T-helper 22 cell (primary cell): ENCODE measurements around the gene ZNF20.
A peak's percentile ranks its signal among the peaks of the same experiment; 100 is the strongest.

ENCODE experiments used
- DNase-seq: peaks from one replicate; pipeline ENCODE4 v3.0.0-alpha.2; 2020; ENCODE audit warnings: low read depth

The ZNF20 gene

GRCh38 chr19:12139885-12140544, at the start of gene ZNF20:
ZNF20 (minus strand) TSS chr19:12140350; CDS start chr19:12140182, 168 bp downstream.
- DNase-seq, result peak; percentile 72

- DNase-seq, result no peak
These were observed 47.5 kb upstream of the ZNF20 start for GRCh38 chr19:12187625-12188024.

GRCh38 chr19:12180377-12180776, 40.2 kb upstream of the ZNF20 start:
- DNase-seq, result no peak

GRCh38 chr19:12166626-12167025, 26.5 kb upstream of the ZNF20 start:
- no peak for DNase-seq

GRCh38 chr19:12163826-12164225, 23.7 kb upstream of the ZNF20 start:
- DNase-seq, result no peak

GRCh38 chr19:12162882-12163806, 23.0 kb upstream of the ZNF20 start, which contains the start of gene ZNF136:
ZNF136 (plus strand) TSS chr19:12163096; CDS start chr19:12163204, 108 bp downstream.
- peak; percentile 87 for DNase-seq

- no peak for DNase-seq
These were observed 22.3 kb upstream of the ZNF20 start for GRCh38 chr19:12162513-12162881.

- DNase-seq, result no peak
These were observed 19.7 kb upstream of the ZNF20 start for GRCh38 chr19:12159773-12160414.

GRCh38 chr19:12156223-12157058, 16.3 kb upstream of the ZNF20 start, which contains the start of gene ZNF625:
ZNF625 (minus strand) TSS chr19:12156734; CDS start chr19:12156558, 176 bp downstream.
- no peak for DNase-seq

- DNase-seq, result no peak
These were observed 15.2 kb upstream of the ZNF20 start for GRCh38 chr19:12155324-12155860.

- DNase-seq, result no peak
These were observed 5.2 kb upstream of the ZNF20 start for GRCh38 chr19:12145348-12145747.

GRCh38 chr19:12141405-12141736, 1.2 kb upstream of the ZNF20 start:
- no peak for DNase-seq

- DNase-seq, result peak; percentile 57
These were observed 625 bp upstream of the ZNF20 start for GRCh38 chr19:12140545-12141404.

GRCh38 chr19:12139269-12139668, 881 bp downstream of the ZNF20 start:
- DNase-seq, result no peak

GRCh38 chr19:12137221-12137940, 2.8 kb downstream of the ZNF20 start:
- DNase-seq, result no peak

GRCh38 chr19:12133069-12133468, 7.1 kb downstream of the ZNF20 start:
- no peak for DNase-seq

- DNase-seq, result no peak
These were observed 13.4 kb downstream of the ZNF20 start for GRCh38 chr19:12126707-12127106.

GRCh38 chr19:12117201-12117970, 22.8 kb downstream of the ZNF20 start:
- no peak for DNase-seq

- no peak for DNase-seq
These were observed 27.0 kb downstream of the ZNF20 start for GRCh38 chr19:12113121-12113520.
